ENCODE measurements around the gene NPHP3. TPM values are rescaled to one million over a fixed set of nuclear protein-coding genes. Genes with fewer than 3 reads are reported as not detected.

NPHP3 gene
- total RNA-seq, 1 donor from 2014 or later: 23.2 TPM

- Mint-ChIP-seq H3K9me3 (no peaks in the 10 kb centered on the region), H3K27me3 (no peaks in the 10 kb centered on the region), H3K4me3 (no peak overlapping the region), H3K27ac (no peak overlapping the region), H3K4me1 (no peaks in the 10 kb centered on the region), H3K36me3 (ENCODE audit: low read depth) (peaks cover 39% of the 10 kb centered on the region)
- TF ChIP-seq CTCF (IDR thresholded peaks at IDR 0.05): no peak
- POLR2A ChIA-PET: no interaction called here
- CTCF ChIA-PET: interaction anchor here (0.9 to 1.6 kb wide), 3 partner anchors 102 to 104 kb away, joined by 4 to 5 read pairs (median 5); no protein-coding TSS in a partner anchor
- intact Hi-C loops (cut with micrococcal nuclease): no loop called here
- no peak for ATAC-seq (ENCODE audit: low read depth)
- no peak for DNase-seq
These were observed 83.5 kb downstream of the NPHP3 start for GRCh38 chr3:132638706-132639105.

- no peaks in the 10 kb centered on the region for H3K27me3 Mint-ChIP-seq
- H3K4me3 Mint-ChIP-seq: no peak overlapping the region
- ChIA-PET CTCF (no interaction called here), POLR2A (no interaction called here)
- H3K27ac Mint-ChIP-seq: no peak overlapping the region
- TF ChIP-seq CTCF (IDR thresholded peaks at IDR 0.05): no peak
- H3K4me1 Mint-ChIP-seq: no peaks in the 10 kb centered on the region
- intact Hi-C loops (cut with micrococcal nuclease): no loop called here
- no peak for ATAC-seq (ENCODE audit: low read depth)
- DNase-seq: no peak
- H3K36me3 Mint-ChIP-seq (ENCODE audit: low read depth): peaks cover 40% of the 10 kb centered on the region
- H3K9me3 Mint-ChIP-seq: no peaks in the 10 kb centered on the region
These were observed 84.6 kb downstream of the NPHP3 start for GRCh38 chr3:132637590-132637989.

GRCh38 chr3:132635052-132635451, 87.2 kb downstream of the NPHP3 start:
- CTCF ChIA-PET: no interaction called here
- no peak for TF ChIP-seq CTCF (IDR thresholded peaks at IDR 0.05)
- intact Hi-C loops (cut with micrococcal nuclease): no loop called here
- no peaks in the 10 kb centered on the region for H3K9me3 Mint-ChIP-seq
- peaks cover 33% of the 10 kb centered on the region for H3K36me3 Mint-ChIP-seq (ENCODE audit: low read depth)
- POLR2A ChIA-PET: no interaction called here
- ATAC-seq (ENCODE audit: low read depth) (no peak), DNase-seq (no peak)
- H3K27ac Mint-ChIP-seq: no peak overlapping the region
- H3K4me1 Mint-ChIP-seq: no peaks in the 10 kb centered on the region
- H3K4me3 Mint-ChIP-seq: no peak overlapping the region
- H3K27me3 Mint-ChIP-seq: no peaks in the 10 kb centered on the region

Other genes with a start within 250 kb of the NPHP3 start
- 0.11 and 0.15 TPM in 2 replicates for gene ACKR4, start 125.1 kb downstream of the NPHP3 start, total RNA-seq
- gene ACAD11, start 62.6 kb downstream of the NPHP3 start, total RNA-seq: 16.4 and 24.0 TPM in 2 replicates
- 34.3 and 36.4 TPM in 2 replicates for gene UBA5, start 62.1 kb downstream of the NPHP3 start, total RNA-seq

All from activated B cell treated with CpG ODN at 0.5 μM for 24 hours (primary cell).